ENCODE data around the gene PALMD.

GRCh38 chr1:99650773-99651437 is 5.0 kb downstream of the PALMD start:
- no peak for TF ChIP-seq CTCF (IDR thresholded peaks at IDR 0.05)
- no peak for TF ChIP-seq REST (IDR thresholded peaks at IDR 0.05; ENCODE audit: insufficient read depth in 1 of 2, low read depth in 2 of 2, low read length in 1 of 2)
- no peak for TF ChIP-seq TCF7L2 (IDR thresholded peaks at IDR 0.05; ENCODE audit: low read depth, low read length)
- no peak for TF ChIP-seq SIN3A (IDR thresholded peaks at IDR 0.05; ENCODE audit: borderline replicate concordance, insufficient read depth, low read depth, low read length)

All from Panc1 (cell line).